ENCODE results near the gene TMEM209.

DNA sequence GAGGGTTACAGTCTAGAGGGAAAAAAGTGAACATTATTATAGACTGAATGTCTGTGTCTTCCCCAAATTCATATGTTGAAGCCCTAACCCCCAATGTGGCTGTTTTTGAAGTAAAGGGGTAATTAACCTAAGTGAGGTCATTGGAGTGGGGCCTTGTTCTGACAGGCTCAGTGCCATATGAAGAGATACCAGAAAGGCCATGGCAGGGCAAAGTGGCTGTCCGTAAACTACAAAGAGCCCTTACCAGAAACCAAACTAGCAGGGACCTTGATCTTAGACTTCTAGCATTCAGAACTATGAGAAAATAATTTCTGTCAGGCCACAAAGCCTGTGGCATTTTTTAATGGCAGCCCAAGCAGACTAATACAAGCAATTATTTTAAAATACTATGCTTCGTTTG, 8.7 kb downstream of the TMEM209 start:
- TF ChIP-seq, protein P1, sequence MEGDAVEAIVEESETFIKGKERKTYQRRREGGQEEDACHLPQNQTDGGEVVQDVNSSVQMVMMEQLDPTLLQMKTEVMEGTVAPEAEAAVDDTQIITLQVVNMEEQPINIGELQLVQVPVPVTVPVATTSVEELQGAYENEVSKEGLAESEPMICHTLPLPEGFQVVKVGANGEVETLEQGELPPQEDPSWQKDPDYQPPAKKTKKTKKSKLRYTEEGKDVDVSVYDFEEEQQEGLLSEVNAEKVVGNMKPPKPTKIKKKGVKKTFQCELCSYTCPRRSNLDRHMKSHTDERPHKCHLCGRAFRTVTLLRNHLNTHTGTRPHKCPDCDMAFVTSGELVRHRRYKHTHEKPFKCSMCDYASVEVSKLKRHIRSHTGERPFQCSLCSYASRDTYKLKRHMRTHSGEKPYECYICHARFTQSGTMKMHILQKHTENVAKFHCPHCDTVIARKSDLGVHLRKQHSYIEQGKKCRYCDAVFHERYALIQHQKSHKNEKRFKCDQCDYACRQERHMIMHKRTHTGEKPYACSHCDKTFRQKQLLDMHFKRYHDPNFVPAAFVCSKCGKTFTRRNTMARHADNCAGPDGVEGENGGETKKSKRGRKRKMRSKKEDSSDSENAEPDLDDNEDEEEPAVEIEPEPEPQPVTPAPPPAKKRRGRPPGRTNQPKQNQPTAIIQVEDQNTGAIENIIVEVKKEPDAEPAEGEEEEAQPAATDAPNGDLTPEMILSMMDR (IDR thresholded peaks at IDR 0.05; ENCODE audit: low read depth, low read length, poor library complexity, severe bottlenecking): no peak
- TF ChIP-seq EZH2phosphoT487 (IDR thresholded peaks at IDR 0.05; ENCODE audit: borderline replicate concordance, low read length): no peak
